Measurements from ENCODE around the gene CD300LB. TPM values are rescaled to one million over a fixed set of nuclear protein-coding genes. Genes with fewer than 3 reads are reported as not detected.

Gene CD300LB
- total RNA-seq, 2 experiments from 2014 or later, result not detected

- no peaks in the 10 kb centered on the region for H3K27me3 Mint-ChIP-seq
- TF ChIP-seq CTCF (IDR thresholded peaks at IDR 0.05), result no peak
- H3K9me3 Mint-ChIP-seq, result no peaks in the 10 kb centered on the region
- POLR2A ChIA-PET, result no interaction called here
- ATAC-seq (no peak), DNase-seq (no peak)
- peaks cover 4% of the 10 kb centered on the region for H3K4me1 Mint-ChIP-seq (ENCODE audit: low read depth)
- CTCF ChIA-PET, result no interaction called here
- H3K36me3 Mint-ChIP-seq (ENCODE audit: low read depth), result no peaks in the 10 kb centered on the region
- H3K4me3 Mint-ChIP-seq, result no peak overlapping the region
- H3K27ac Mint-ChIP-seq, result no peak overlapping the region
- intact Hi-C loops (cut with micrococcal nuclease), result no loop called here
These were observed 11.6 kb upstream of the CD300LB start for GRCh38 chr17:74542727-74543383.

- intact Hi-C loops (cut with micrococcal nuclease), result no loop called here
- Mint-ChIP-seq H3K36me3 (ENCODE audit: low read depth) (no peaks in the 10 kb centered on the region), H3K27me3 (no peaks in the 10 kb centered on the region), H3K27ac (no peak overlapping the region), H3K4me1 (ENCODE audit: low read depth) (no peaks in the 10 kb centered on the region), H3K9me3 (no peaks in the 10 kb centered on the region), H3K4me3 (no peak overlapping the region)
- TF ChIP-seq CTCF (IDR thresholded peaks at IDR 0.05), result no peak
- ATAC-seq, result no peak
- ChIA-PET POLR2A (interaction anchor here (1.0 kb wide), 1 partner anchor 84 kb away, joined by 3 read pairs; no protein-coding TSS in a partner anchor), CTCF (no interaction called here)
- DNase-seq, result no peak
These were observed 10.9 kb upstream of the CD300LB start for GRCh38 chr17:74542166-74542565.

- no peak overlapping the region for H3K4me3 Mint-ChIP-seq
- intact Hi-C loops (cut with micrococcal nuclease), result no loop called here
These were observed 10.2 kb upstream of the CD300LB start for GRCh38 chr17:74541176-74542111.

GRCh38 chr17:74539281-74539820 lies 8.1 kb upstream of the CD300LB start:
- intact Hi-C loops (cut with micrococcal nuclease), result loop anchor here (10.0 kb wide), 1 partner anchor 165 kb away; no protein-coding TSS in a partner anchor
- H3K36me3 Mint-ChIP-seq (ENCODE audit: low read depth), result no peaks in the 10 kb centered on the region
- DNase-seq, result no peak
- no peak overlapping the region for H3K4me3 Mint-ChIP-seq
- POLR2A ChIA-PET, result no interaction called here
- H3K27me3 Mint-ChIP-seq, result peaks cover 4% of the 10 kb centered on the region
- no peak for ATAC-seq
- no peaks in the 10 kb centered on the region for H3K9me3 Mint-ChIP-seq
- H3K4me1 Mint-ChIP-seq (ENCODE audit: low read depth), result no peaks in the 10 kb centered on the region
- no peak for TF ChIP-seq CTCF (IDR thresholded peaks at IDR 0.05)
- CTCF ChIA-PET, result no interaction called here
- no peak overlapping the region for H3K27ac Mint-ChIP-seq

More at GRCh38 chr17:74541176-74542111, 10.2 kb upstream of the CD300LB start:
- ATAC-seq (no peak), DNase-seq (no peak)
- POLR2A ChIA-PET, result interaction anchor here (1.0 kb wide), 1 partner anchor 84 kb away, joined by 3 read pairs; no protein-coding TSS in a partner anchor
- no peaks in the 10 kb centered on the region for H3K9me3 Mint-ChIP-seq
- no peak overlapping the region for H3K27ac Mint-ChIP-seq
- CTCF ChIA-PET, result no interaction called here
- H3K36me3 Mint-ChIP-seq (ENCODE audit: low read depth), result no peaks in the 10 kb centered on the region
- peaks cover under 1% of the 10 kb centered on the region for H3K27me3 Mint-ChIP-seq
- no peak for TF ChIP-seq CTCF (IDR thresholded peaks at IDR 0.05)
- no peaks in the 10 kb centered on the region for H3K4me1 Mint-ChIP-seq (ENCODE audit: low read depth)

All from activated CD8-positive, alpha-beta T cell treated with anti-CD3 and anti-CD28 coated beads for 36 hours (primary cell).